Measurements from ENCODE around the gene PUS1. TPM values are rescaled to one million over a fixed set of nuclear protein-coding genes. Genes with fewer than 3 reads are reported as not detected.

The PUS1 gene
- total RNA-seq, 4 donors from 2014 or later, result 10.9 to 23.6 (median 16.4) TPM

- Histone ChIP-seq H3K36me3 (peaks cover 0 to 6% of the 10 kb centered on the region in 2 donors), H3K4me1 (peaks cover 16 to 24% of the 10 kb centered on the region in 2 donors), H3K4me3 (replicated peaks in 1 of 3) (peak overlapping the region; percentile 60 to 64 (median 62)), H3K27me3 (no peaks in the 10 kb centered on the region), H3K9me3 (no peaks in the 10 kb centered on the region), H3K27ac (peak overlapping the region; percentile 89 to 99 (median 98))
- no peak for DNase-seq
- intact Hi-C loops (cut with DNase I), result loop anchor here (2.0 kb wide), 1 partner anchor 33 kb away; the partner anchor contains the start of gene PUS1
- TF ChIP-seq CTCF (IDR thresholded peaks at IDR 0.05) (no peak), POLR2A (IDR thresholded peaks at IDR 0.05) (no peak)
- WGBS, 2 donors, result 3% methylated on average over 10 of the region's 12 CpGs; no CpG with 5 or more reads in 1 of the 2 donors
These were observed 33.4 kb upstream of the PUS1 start for GRCh38 chr12:131895640-131896079.

GRCh38 chr12:131896080-131896810 is 32.8 kb upstream of the PUS1 start:
- no peaks in the 10 kb centered on the region for H3K9me3 ChIP-seq
- 2 to 6% methylated on average over 4 to 7 of the region's 39 CpGs for WGBS, 2 donors
- H3K27me3 ChIP-seq, result no peaks in the 10 kb centered on the region
- peaks cover 16 to 25% of the 10 kb centered on the region in 2 donors for H3K4me1 ChIP-seq
- peaks cover 0 to 6% of the 10 kb centered on the region in 2 donors for H3K36me3 ChIP-seq
- H3K27ac ChIP-seq, result peak overlapping the region; percentile 89 to 99 (median 98)
- TF ChIP-seq CTCF (IDR thresholded peaks at IDR 0.05), result peak in 1 of 6 experiments; percentile 13
- peak; percentile 92 to 99 for TF ChIP-seq POLR2A (IDR thresholded peaks at IDR 0.05)
- DNase-seq, result peak; percentile 97
- intact Hi-C loops (cut with DNase I), result no loop called here
- peak overlapping the region in 2 of 3 donors; percentile 60 to 62 for H3K4me3 ChIP-seq (replicated peaks in 1 of 3)

- H3K36me3 ChIP-seq, result peaks cover 0 to 6% of the 10 kb centered on the region in 2 donors
- 60 to 75% methylated on average over 10 to 13 of the region's 14 CpGs for WGBS, 2 donors
- H3K9me3 ChIP-seq, result no peaks in the 10 kb centered on the region
- intact Hi-C loops (cut with DNase I), result no loop called here
- H3K27me3 ChIP-seq, result no peaks in the 10 kb centered on the region
- H3K4me3 ChIP-seq (replicated peaks in 1 of 3), result peak overlapping the region in 1 of 3 donors; percentile 60
- peak overlapping the region; percentile 89 to 99 (median 98) for H3K27ac ChIP-seq
- no peak for TF ChIP-seq CTCF (IDR thresholded peaks at IDR 0.05)
- no peak for TF ChIP-seq POLR2A (IDR thresholded peaks at IDR 0.05)
- no peak for DNase-seq
- H3K4me1 ChIP-seq, result peaks cover 17 to 30% of the 10 kb centered on the region in 2 donors
These were observed 32.2 kb upstream of the PUS1 start for GRCh38 chr12:131896811-131897270.

GRCh38 chr12:131897276-131897675 is 31.8 kb upstream of the PUS1 start:
- no peak for TF ChIP-seq CTCF (IDR thresholded peaks at IDR 0.05)
- TF ChIP-seq POLR2A (IDR thresholded peaks at IDR 0.05), result no peak
- H3K27me3 ChIP-seq, result no peaks in the 10 kb centered on the region
- 93 to 96% methylated on average over 18 of the region's 18 CpGs for WGBS, 2 donors
- peak overlapping the region; percentile 89 to 99 (median 98) for H3K27ac ChIP-seq
- DNase-seq, result no peak
- H3K4me3 ChIP-seq (replicated peaks in 1 of 3), result no peak overlapping the region
- intact Hi-C loops (cut with DNase I), result no loop called here
- no peaks in the 10 kb centered on the region for H3K9me3 ChIP-seq
- H3K4me1 ChIP-seq, result peaks cover 21 to 34% of the 10 kb centered on the region in 2 donors
- peaks cover 0 to 6% of the 10 kb centered on the region in 2 donors for H3K36me3 ChIP-seq

GRCh38 chr12:131897875-131898274 is 31.2 kb upstream of the PUS1 start:
- 88 to 89% methylated on average over 9 of the region's 9 CpGs for WGBS, 2 donors
- peaks cover 0 to 6% of the 10 kb centered on the region in 2 donors for H3K36me3 ChIP-seq
- TF ChIP-seq POLR2A (IDR thresholded peaks at IDR 0.05) (no peak), CTCF (IDR thresholded peaks at IDR 0.05) (no peak)
- intact Hi-C loops (cut with DNase I), result no loop called here
- H3K27me3 ChIP-seq, result no peaks in the 10 kb centered on the region
- no peak overlapping the region for H3K4me3 ChIP-seq (replicated peaks in 1 of 3)
- H3K27ac ChIP-seq, result peak overlapping the region in 1 of 3 donors; percentile 89
- H3K4me1 ChIP-seq, result peaks cover 26 to 40% of the 10 kb centered on the region in 2 donors
- H3K9me3 ChIP-seq, result no peaks in the 10 kb centered on the region
- no peak for DNase-seq
